ENCODE results near the gene KLHL28.

KLHL28 gene

GRCh38 chr14:44981198-44981597 is 19.5 kb upstream of the KLHL28 start:
- no peak overlapping the region for H4K12ac ChIP-seq (ENCODE audit: low read depth, low read length)
- no peak overlapping the region for H3K9ac ChIP-seq (ENCODE audit: low read length)
- H2AK5ac ChIP-seq (ENCODE audit: low read length), result no peak overlapping the region
- no peak overlapping the region for H2BK5ac ChIP-seq (ENCODE audit: low read depth, low read length, poor library complexity)
- no peaks in the 10 kb centered on the region for H3K4me1 ChIP-seq (ENCODE audit: control insufficient read depth in 1 of 2, insufficient read depth in 2 of 2, low read length in 2 of 2)
- no CpG with 5 or more reads among the region's 3 CpGs for WGBS (ENCODE audit: extremely low coverage, insufficient coverage, insufficient read length)
- H2BK120ac ChIP-seq (ENCODE audit: insufficient read depth, low read length, poor library complexity), result no peak overlapping the region
- no peak overlapping the region for H3K27ac ChIP-seq (ENCODE audit: low read depth, low read length)
- H4K91ac ChIP-seq (ENCODE audit: low read depth, low read length), result no peak overlapping the region
- no peaks in the 10 kb centered on the region for H3K79me1 ChIP-seq (ENCODE audit: low read length)
- H2BK12ac ChIP-seq (ENCODE audit: low read length), result no peak overlapping the region
- no peak overlapping the region for H4K8ac ChIP-seq (ENCODE audit: low read depth, low read length)
- H3K18ac ChIP-seq (ENCODE audit: low read length), result no peak overlapping the region
- H3K14ac ChIP-seq (ENCODE audit: low read length), result no peak overlapping the region
- H3K4me3 ChIP-seq (ENCODE audit: low read depth, low read length), result no peak overlapping the region
- no peaks in the 10 kb centered on the region for H3K27me3 ChIP-seq (ENCODE audit: insufficient read depth, low read length)
- H3K36me3 ChIP-seq (ENCODE audit: control insufficient read depth in 1 of 2, insufficient read depth in 2 of 2, low read length in 2 of 2), result peaks cover 0 to 1% of the 10 kb centered on the region in 2 experiments
- DNase-seq, result no peak
- H3K23ac ChIP-seq (ENCODE audit: low read length), result no peak overlapping the region
- H3K4me2 ChIP-seq (ENCODE audit: low read length), result no peak overlapping the region
- H3K4ac ChIP-seq (ENCODE audit: low read depth, low read length), result no peak overlapping the region
- no peak overlapping the region for H2AFZ ChIP-seq (ENCODE audit: insufficient read depth, low read length, poor library complexity)
- H3K79me2 ChIP-seq (ENCODE audit: control insufficient read depth, insufficient read depth, low read length, poor library complexity), result no peaks in the 10 kb centered on the region
- no peaks in the 10 kb centered on the region for H3K9me3 ChIP-seq (ENCODE audit: insufficient read depth, low read depth, low read length)

DNA sequence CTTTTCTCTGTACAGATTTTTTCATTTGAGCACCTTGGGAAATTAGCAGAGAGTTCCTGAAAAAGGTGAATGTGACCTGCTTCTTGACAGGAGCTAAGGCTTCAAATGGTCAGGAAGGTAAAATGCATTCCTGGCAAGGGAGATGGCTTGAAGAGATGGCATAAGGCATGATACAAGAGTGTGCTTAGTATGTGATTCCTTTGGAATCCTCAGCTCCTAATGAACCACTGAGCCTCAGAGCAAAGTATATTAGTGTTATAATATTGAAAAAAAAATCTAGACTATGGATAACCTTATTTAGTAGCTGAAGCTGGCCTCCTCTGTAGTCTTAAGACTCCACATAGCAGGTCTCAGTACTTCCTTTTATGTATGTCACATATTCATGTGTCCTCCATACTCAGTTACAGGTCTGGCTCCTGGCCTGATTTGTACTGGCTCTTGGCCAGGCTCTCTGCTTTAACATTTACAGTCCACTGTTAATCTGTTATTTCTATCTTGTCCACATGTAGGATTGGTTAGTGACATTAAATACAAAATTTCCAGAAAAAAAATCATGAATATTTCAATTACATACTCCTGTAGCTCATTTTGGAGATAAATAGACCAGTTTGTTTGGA is 18.1 kb upstream of the KLHL28 start:
- no peaks in the 10 kb centered on the region for H3K4me1 ChIP-seq (ENCODE audit: control insufficient read depth in 1 of 2, insufficient read depth in 2 of 2, low read length in 2 of 2)
- no peak overlapping the region for H3K4me2 ChIP-seq (ENCODE audit: low read length)
- H3K4ac ChIP-seq (ENCODE audit: low read depth, low read length), result no peak overlapping the region
- H3K79me1 ChIP-seq (ENCODE audit: low read length), result no peaks in the 10 kb centered on the region
- no peak overlapping the region for H3K14ac ChIP-seq (ENCODE audit: low read length)
- no peak overlapping the region for H3K27ac ChIP-seq (ENCODE audit: low read depth, low read length)
- H2AK5ac ChIP-seq (ENCODE audit: low read length), result no peak overlapping the region
- H3K18ac ChIP-seq (ENCODE audit: low read length), result no peak overlapping the region
- H2AFZ ChIP-seq (ENCODE audit: insufficient read depth, low read length, poor library complexity), result no peak overlapping the region
- no peak overlapping the region for H2BK5ac ChIP-seq (ENCODE audit: low read depth, low read length, poor library complexity)
- H3K23ac ChIP-seq (ENCODE audit: low read length), result no peak overlapping the region
- H3K36me3 ChIP-seq (ENCODE audit: control insufficient read depth in 1 of 2, insufficient read depth in 2 of 2, low read length in 2 of 2), result peaks cover 0 to 1% of the 10 kb centered on the region in 2 experiments
- no peak for DNase-seq
- H4K12ac ChIP-seq (ENCODE audit: low read depth, low read length), result no peak overlapping the region
- no peak overlapping the region for H3K9ac ChIP-seq (ENCODE audit: low read length)
- H4K8ac ChIP-seq (ENCODE audit: low read depth, low read length), result no peak overlapping the region
- no peak overlapping the region for H2BK120ac ChIP-seq (ENCODE audit: insufficient read depth, low read length, poor library complexity)
- H3K27me3 ChIP-seq (ENCODE audit: insufficient read depth, low read length), result no peaks in the 10 kb centered on the region
- H3K79me2 ChIP-seq (ENCODE audit: control insufficient read depth, insufficient read depth, low read length, poor library complexity), result no peaks in the 10 kb centered on the region
- no peaks in the 10 kb centered on the region for H3K9me3 ChIP-seq (ENCODE audit: insufficient read depth, low read depth, low read length)
- H2BK12ac ChIP-seq (ENCODE audit: low read length), result no peak overlapping the region
- no peak overlapping the region for H4K91ac ChIP-seq (ENCODE audit: low read depth, low read length)
- H3K4me3 ChIP-seq (ENCODE audit: low read depth, low read length), result no peak overlapping the region

- WGBS (ENCODE audit: extremely low coverage, insufficient coverage, insufficient read length), result no CpG with 5 or more reads among the region's 2 CpGs
- Histone ChIP-seq H2BK120ac (ENCODE audit: insufficient read depth, low read length, poor library complexity) (no peak overlapping the region), H3K23ac (ENCODE audit: low read length) (no peak overlapping the region)
Measured at GRCh38 chr14:44979273-44979672, 17.5 kb upstream of the KLHL28 start.

DNA sequence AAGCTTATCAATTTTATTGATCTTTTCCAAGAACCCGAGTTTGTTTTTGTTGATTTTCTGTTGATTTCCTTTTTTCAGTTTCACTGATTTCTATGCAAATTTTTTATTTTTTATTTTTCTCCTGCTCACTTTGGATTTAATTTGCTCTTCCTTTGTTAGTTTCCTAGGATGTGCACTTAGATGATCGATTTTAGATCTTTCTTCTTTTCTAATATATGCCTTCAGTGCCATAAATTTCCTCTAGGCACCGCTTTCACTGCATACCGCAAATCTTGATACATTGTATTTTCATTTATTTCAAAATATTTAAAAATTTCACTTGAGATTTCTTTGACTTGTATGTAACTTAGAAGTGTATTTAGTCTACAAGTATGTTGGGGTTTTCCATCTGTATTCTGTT is 9.7 kb upstream of the KLHL28 start:
- H3K14ac ChIP-seq (ENCODE audit: low read length), result no peak overlapping the region
- no peak overlapping the region for H3K23ac ChIP-seq (ENCODE audit: low read length)
- H2AK5ac ChIP-seq (ENCODE audit: low read length), result no peak overlapping the region
- H2BK5ac ChIP-seq (ENCODE audit: low read depth, low read length, poor library complexity), result no peak overlapping the region
- no peak overlapping the region for H3K4me2 ChIP-seq (ENCODE audit: low read length)
- no peaks in the 10 kb centered on the region for H3K79me2 ChIP-seq (ENCODE audit: control insufficient read depth, insufficient read depth, low read length, poor library complexity)
- no peak overlapping the region for H3K9ac ChIP-seq (ENCODE audit: low read length)
- H3K4ac ChIP-seq (ENCODE audit: low read depth, low read length), result no peak overlapping the region
- WGBS (ENCODE audit: extremely low coverage, insufficient coverage, insufficient read length), result no CpG with 5 or more reads among the region's 4 CpGs
- H3K4me3 ChIP-seq (ENCODE audit: low read depth, low read length), result no peak overlapping the region
- H3K27ac ChIP-seq (ENCODE audit: low read depth, low read length), result no peak overlapping the region
- no peak overlapping the region for H2AFZ ChIP-seq (ENCODE audit: insufficient read depth, low read length, poor library complexity)
- DNase-seq, result no peak
- H3K9me3 ChIP-seq (ENCODE audit: insufficient read depth, low read depth, low read length), result no peaks in the 10 kb centered on the region
- no peaks in the 10 kb centered on the region for H3K79me1 ChIP-seq (ENCODE audit: low read length)
- H2BK120ac ChIP-seq (ENCODE audit: insufficient read depth, low read length, poor library complexity), result no peak overlapping the region
- no peak overlapping the region for H4K8ac ChIP-seq (ENCODE audit: low read depth, low read length)
- H3K27me3 ChIP-seq (ENCODE audit: insufficient read depth, low read length), result no peaks in the 10 kb centered on the region
- no peak overlapping the region for H4K12ac ChIP-seq (ENCODE audit: low read depth, low read length)
- H4K91ac ChIP-seq (ENCODE audit: low read depth, low read length), result no peak overlapping the region
- H3K36me3 ChIP-seq (ENCODE audit: control insufficient read depth in 1 of 2, insufficient read depth in 2 of 2, low read length in 2 of 2), result no peaks in the 10 kb centered on the region
- no peak overlapping the region for H3K18ac ChIP-seq (ENCODE audit: low read length)
- no peak overlapping the region for H2BK12ac ChIP-seq (ENCODE audit: low read length)
- no peaks in the 10 kb centered on the region for H3K4me1 ChIP-seq (ENCODE audit: control insufficient read depth in 1 of 2, insufficient read depth in 2 of 2, low read length in 2 of 2)

More at GRCh38 chr14:44979273-44979672, 17.5 kb upstream of the KLHL28 start:
- Histone ChIP-seq H3K4ac (ENCODE audit: low read depth, low read length) (no peak overlapping the region), H4K12ac (ENCODE audit: low read depth, low read length) (no peak overlapping the region), H3K4me1 (ENCODE audit: control insufficient read depth in 1 of 2, insufficient read depth in 2 of 2, low read length in 2 of 2) (no peaks in the 10 kb centered on the region), H4K91ac (ENCODE audit: low read depth, low read length) (no peak overlapping the region), H4K8ac (ENCODE audit: low read depth, low read length) (no peak overlapping the region), H3K27ac (ENCODE audit: low read depth, low read length) (no peak overlapping the region), H2BK12ac (ENCODE audit: low read length) (no peak overlapping the region), H2AK5ac (ENCODE audit: low read length) (no peak overlapping the region), H3K79me1 (ENCODE audit: low read length) (no peaks in the 10 kb centered on the region), H3K27me3 (ENCODE audit: insufficient read depth, low read length) (no peaks in the 10 kb centered on the region), H2AFZ (ENCODE audit: insufficient read depth, low read length, poor library complexity) (no peak overlapping the region), H3K9me3 (ENCODE audit: insufficient read depth, low read depth, low read length) (no peaks in the 10 kb centered on the region), H3K4me3 (ENCODE audit: low read depth, low read length) (no peak overlapping the region), H2BK5ac (ENCODE audit: low read depth, low read length, poor library complexity) (no peak overlapping the region), H3K18ac (ENCODE audit: low read length) (no peak overlapping the region), H3K9ac (ENCODE audit: low read length) (no peak overlapping the region), H3K36me3 (ENCODE audit: control insufficient read depth in 1 of 2, insufficient read depth in 2 of 2, low read length in 2 of 2) (peaks cover 0 to 1% of the 10 kb centered on the region in 2 experiments), H3K79me2 (ENCODE audit: control insufficient read depth, insufficient read depth, low read length, poor library complexity) (no peaks in the 10 kb centered on the region), H3K4me2 (ENCODE audit: low read length) (no peak overlapping the region), H3K14ac (ENCODE audit: low read length) (no peak overlapping the region)
- DNase-seq, result no peak
